ENCODE data around the gene WBP11. TPM values are rescaled to one million over a fixed set of nuclear protein-coding genes. Genes with fewer than 3 reads are reported as not detected.

The WBP11 gene
- total RNA-seq, 1 donor from 2014 or later, result 21.7 TPM

- H3K36me3 ChIP-seq (ENCODE audit: control insufficient read depth, insufficient read depth, low read length), result no peaks in the 10 kb centered on the region
- DNase-seq (ENCODE audit: low read depth), result no peak
- H3K27me3 ChIP-seq (ENCODE audit: control insufficient read depth, insufficient read depth, low read length), result no peaks in the 10 kb centered on the region
- no peak for TF ChIP-seq CTCF (IDR thresholded peaks at IDR 0.05; ENCODE audit: insufficient read depth, low read length, poor library complexity, severe bottlenecking)
- H3K4me3 ChIP-seq (ENCODE audit: low read depth, low read length), result no peak overlapping the region
Observed at GRCh38 chr12:14779834-14780233, 23.4 kb downstream of the WBP11 start.

GRCh38 chr12:14777271-14777670 lies 26.0 kb downstream of the WBP11 start:
- Histone ChIP-seq H3K36me3 (ENCODE audit: control insufficient read depth, insufficient read depth, low read length) (no peaks in the 10 kb centered on the region), H3K27me3 (ENCODE audit: control insufficient read depth, insufficient read depth, low read length) (no peaks in the 10 kb centered on the region), H3K4me3 (ENCODE audit: low read depth, low read length) (no peak overlapping the region)
- no peak for DNase-seq (ENCODE audit: low read depth)
- no peak for TF ChIP-seq CTCF (IDR thresholded peaks at IDR 0.05; ENCODE audit: insufficient read depth, low read length, poor library complexity, severe bottlenecking)

DNA sequence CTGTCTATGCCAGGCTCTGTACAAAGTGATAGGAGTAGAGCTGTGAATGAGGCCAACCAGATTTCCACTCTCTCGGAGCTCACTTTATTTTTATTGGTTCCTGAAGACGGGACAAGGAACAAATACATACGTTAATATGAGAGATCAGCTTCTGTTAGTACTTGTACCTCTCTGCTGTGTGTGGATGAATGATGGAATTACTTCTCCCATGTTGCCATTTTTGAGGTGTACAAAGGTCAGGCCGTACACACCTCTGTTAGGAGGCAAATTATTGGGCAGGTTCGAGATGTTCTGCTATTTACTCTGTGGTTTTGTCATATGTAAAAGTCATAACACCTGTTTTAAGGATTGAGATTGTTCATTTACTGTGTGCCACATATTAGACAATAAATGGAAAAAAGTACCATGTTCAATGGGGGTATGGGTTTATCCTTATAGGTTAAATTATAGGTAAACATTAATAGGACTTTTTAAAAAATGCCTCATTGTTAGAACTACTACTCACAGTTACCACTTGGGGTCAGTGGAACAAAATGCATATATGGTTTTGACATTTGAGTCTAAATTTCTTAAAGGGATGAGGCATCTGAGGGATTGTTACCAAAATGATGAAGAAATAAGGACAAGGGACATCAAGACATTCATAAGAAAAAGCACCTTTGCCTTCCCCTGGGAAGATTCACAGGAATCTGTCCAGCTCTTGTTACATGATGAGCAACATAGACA lies 26.9 kb downstream of the WBP11 start:
- H3K36me3 ChIP-seq (ENCODE audit: control insufficient read depth, insufficient read depth, low read length), result no peaks in the 10 kb centered on the region
- peak; percentile 10 for TF ChIP-seq CTCF (IDR thresholded peaks at IDR 0.05; ENCODE audit: insufficient read depth, low read length, poor library complexity, severe bottlenecking)
- no peaks in the 10 kb centered on the region for H3K27me3 ChIP-seq (ENCODE audit: control insufficient read depth, insufficient read depth, low read length)
- no peak overlapping the region for H3K4me3 ChIP-seq (ENCODE audit: low read depth, low read length)
- DNase-seq (ENCODE audit: low read depth), result no peak

DNA sequence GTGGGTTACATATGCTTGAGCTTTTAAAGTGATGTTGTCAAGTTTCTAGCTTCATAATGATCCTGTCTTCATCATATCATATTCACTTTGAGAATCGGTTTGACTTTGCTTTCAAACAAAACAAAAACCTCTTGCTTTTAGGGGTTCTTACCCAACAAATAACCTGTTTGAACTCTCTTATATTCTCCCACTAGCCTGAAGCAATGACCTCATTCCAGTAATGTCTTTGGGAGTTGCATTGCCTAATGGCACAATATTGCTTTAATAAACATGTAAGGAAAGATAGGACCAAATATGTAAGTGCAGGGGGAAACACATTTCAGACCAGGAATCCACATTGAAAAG lies 27.7 kb downstream of the WBP11 start:
- no peak for TF ChIP-seq CTCF (IDR thresholded peaks at IDR 0.05; ENCODE audit: insufficient read depth, low read length, poor library complexity, severe bottlenecking)
- DNase-seq (ENCODE audit: low read depth), result no peak
- H3K27me3 ChIP-seq (ENCODE audit: control insufficient read depth, insufficient read depth, low read length), result no peaks in the 10 kb centered on the region
- H3K36me3 ChIP-seq (ENCODE audit: control insufficient read depth, insufficient read depth, low read length), result no peaks in the 10 kb centered on the region
- H3K4me3 ChIP-seq (ENCODE audit: low read depth, low read length), result peak overlapping the region; percentile 93

GRCh38 chr12:14774906-14775635 lies 28.2 kb downstream of the WBP11 start:
- no peak for DNase-seq (ENCODE audit: low read depth)

More at GRCh38 chr12:14774906-14775635, 28.2 kb downstream of the WBP11 start:
- Histone ChIP-seq H3K27me3 (ENCODE audit: control insufficient read depth, insufficient read depth, low read length) (no peaks in the 10 kb centered on the region), H3K4me3 (ENCODE audit: low read depth, low read length) (peak overlapping the region; percentile 93), H3K36me3 (ENCODE audit: control insufficient read depth, insufficient read depth, low read length) (no peaks in the 10 kb centered on the region)
- TF ChIP-seq CTCF (IDR thresholded peaks at IDR 0.05; ENCODE audit: insufficient read depth, low read length, poor library complexity, severe bottlenecking), result no peak
